ENCODE measurements around the gene CAPN2.

CAPN2 gene

GRCh38 chr1:223669003-223669795 lies 43.1 kb upstream of the CAPN2 start:
- no peak overlapping the region for H2BK5ac ChIP-seq (ENCODE audit: low read length)
- no peaks in the 10 kb centered on the region for H3K79me1 ChIP-seq (ENCODE audit: low read length)
- no peaks in the 10 kb centered on the region for H3K36me3 ChIP-seq (ENCODE audit: control insufficient read depth, insufficient read depth, low read length)
- no peaks in the 10 kb centered on the region for H3K79me2 ChIP-seq (ENCODE audit: control insufficient read depth, insufficient read depth, low read length)
- no peak overlapping the region for H3K4ac ChIP-seq (ENCODE audit: low read depth, low read length)
- no peaks in the 10 kb centered on the region for H3K27me3 ChIP-seq (ENCODE audit: insufficient read depth, low read length, poor library complexity)
- no peak overlapping the region for H3K9ac ChIP-seq (ENCODE audit: low read length)
- no peak overlapping the region for H3K18ac ChIP-seq (ENCODE audit: low read length)
- H3K4me2 ChIP-seq (ENCODE audit: low read length) = no peak overlapping the region
- H3K4me1 ChIP-seq (ENCODE audit: control insufficient read depth, low read depth, low read length) = no peaks in the 10 kb centered on the region
- H3K4me3 ChIP-seq (ENCODE audit: low read length) = no peak overlapping the region
- H3K56ac ChIP-seq (ENCODE audit: low read length) = no peak overlapping the region
- H2BK15ac ChIP-seq (replicated peaks; ENCODE audit: low read depth) = no peak overlapping the region
- no CpG with 5 or more reads among the region's 6 CpGs for whole genome bisulfite sequencing (ENCODE audit: extremely low coverage, insufficient coverage, low lambda C conversion rate)
- no peak overlapping the region for H4K5ac ChIP-seq (ENCODE audit: low read length)
- H2AK5ac ChIP-seq (ENCODE audit: low read length) = no peak overlapping the region
- no peak overlapping the region for H2BK120ac ChIP-seq (ENCODE audit: low read depth, low read length)
- no peak overlapping the region for H3K23ac ChIP-seq (ENCODE audit: low read length)
- H4K8ac ChIP-seq (ENCODE audit: low read depth, low read length) = no peak overlapping the region
- no peak overlapping the region for H3K27ac ChIP-seq (ENCODE audit: low read depth, low read length)
- DNase-seq = no peak

- Histone ChIP-seq H3K4me3 (ENCODE audit: low read length) (no peak overlapping the region), H3K4me2 (ENCODE audit: low read length) (no peak overlapping the region)
- no CpG with 5 or more reads among the region's 7 CpGs for WGBS (ENCODE audit: extremely low coverage, insufficient coverage, low lambda C conversion rate)
Observed at GRCh38 chr1:223670458-223671159, 41.7 kb upstream of the CAPN2 start.

GRCh38 chr1:223674119-223674890 lies 38.0 kb upstream of the CAPN2 start:
- no peak overlapping the region for H3K4me3 ChIP-seq (ENCODE audit: low read length)
- H3K36me3 ChIP-seq (ENCODE audit: control insufficient read depth, insufficient read depth, low read length) = no peaks in the 10 kb centered on the region
- H3K23ac ChIP-seq (ENCODE audit: low read length) = no peak overlapping the region
- no CpG with 5 or more reads among the region's 5 CpGs for WGBS (ENCODE audit: extremely low coverage, insufficient coverage, low lambda C conversion rate)
- H3K4ac ChIP-seq (ENCODE audit: low read depth, low read length) = no peak overlapping the region
- H4K5ac ChIP-seq (ENCODE audit: low read length) = no peak overlapping the region
- H2AK5ac ChIP-seq (ENCODE audit: low read length) = no peak overlapping the region
- no peaks in the 10 kb centered on the region for H3K79me2 ChIP-seq (ENCODE audit: control insufficient read depth, insufficient read depth, low read length)
- H2BK15ac ChIP-seq (replicated peaks; ENCODE audit: low read depth) = no peak overlapping the region
- H3K56ac ChIP-seq (ENCODE audit: low read length) = no peak overlapping the region
- no peaks in the 10 kb centered on the region for H3K27me3 ChIP-seq (ENCODE audit: insufficient read depth, low read length, poor library complexity)
- no peak overlapping the region for H4K8ac ChIP-seq (ENCODE audit: low read depth, low read length)
- no peak overlapping the region for H3K18ac ChIP-seq (ENCODE audit: low read length)
- no peaks in the 10 kb centered on the region for H3K4me1 ChIP-seq (ENCODE audit: control insufficient read depth, low read depth, low read length)
- no peak overlapping the region for H2BK5ac ChIP-seq (ENCODE audit: low read length)
- H3K27ac ChIP-seq (ENCODE audit: low read depth, low read length) = no peak overlapping the region
- H3K9ac ChIP-seq (ENCODE audit: low read length) = no peak overlapping the region
- no peak overlapping the region for H3K4me2 ChIP-seq (ENCODE audit: low read length)
- H2BK120ac ChIP-seq (ENCODE audit: low read depth, low read length) = no peak overlapping the region
- DNase-seq = no peak
- H3K79me1 ChIP-seq (ENCODE audit: low read length) = no peaks in the 10 kb centered on the region

More at GRCh38 chr1:223670458-223671159, 41.7 kb upstream of the CAPN2 start:
- DNase-seq = peak; percentile 89
- Histone ChIP-seq H4K5ac (ENCODE audit: low read length) (no peak overlapping the region), H3K79me1 (ENCODE audit: low read length) (no peaks in the 10 kb centered on the region), H2AK5ac (ENCODE audit: low read length) (no peak overlapping the region), H3K56ac (ENCODE audit: low read length) (peak overlapping the region; percentile 30), H3K4ac (ENCODE audit: low read depth, low read length) (no peak overlapping the region), H3K23ac (ENCODE audit: low read length) (no peak overlapping the region), H2BK15ac (replicated peaks; ENCODE audit: low read depth) (no peak overlapping the region), H3K27ac (ENCODE audit: low read depth, low read length) (no peak overlapping the region), H3K36me3 (ENCODE audit: control insufficient read depth, insufficient read depth, low read length) (no peaks in the 10 kb centered on the region), H4K8ac (ENCODE audit: low read depth, low read length) (no peak overlapping the region), H3K4me1 (ENCODE audit: control insufficient read depth, low read depth, low read length) (no peaks in the 10 kb centered on the region), H3K79me2 (ENCODE audit: control insufficient read depth, insufficient read depth, low read length) (no peaks in the 10 kb centered on the region), H2BK120ac (ENCODE audit: low read depth, low read length) (no peak overlapping the region), H3K27me3 (ENCODE audit: insufficient read depth, low read length, poor library complexity) (no peaks in the 10 kb centered on the region), H2BK5ac (ENCODE audit: low read length) (no peak overlapping the region), H3K18ac (ENCODE audit: low read length) (no peak overlapping the region), H3K9ac (ENCODE audit: low read length) (no peak overlapping the region)

GRCh38 chr1:223678841-223679240 lies 33.5 kb upstream of the CAPN2 start:
- Histone ChIP-seq H4K5ac (ENCODE audit: low read length) (no peak overlapping the region), H2BK120ac (ENCODE audit: low read depth, low read length) (no peak overlapping the region), H3K79me2 (ENCODE audit: control insufficient read depth, insufficient read depth, low read length) (no peaks in the 10 kb centered on the region), H3K36me3 (ENCODE audit: control insufficient read depth, insufficient read depth, low read length) (no peaks in the 10 kb centered on the region), H3K4ac (ENCODE audit: low read depth, low read length) (no peak overlapping the region), H2BK5ac (ENCODE audit: low read length) (no peak overlapping the region), H3K56ac (ENCODE audit: low read length) (no peak overlapping the region), H3K4me1 (ENCODE audit: control insufficient read depth, low read depth, low read length) (no peaks in the 10 kb centered on the region), H3K27ac (ENCODE audit: low read depth, low read length) (no peak overlapping the region), H3K4me2 (ENCODE audit: low read length) (no peak overlapping the region), H3K27me3 (ENCODE audit: insufficient read depth, low read length, poor library complexity) (no peaks in the 10 kb centered on the region), H3K23ac (ENCODE audit: low read length) (no peak overlapping the region), H4K8ac (ENCODE audit: low read depth, low read length) (no peak overlapping the region), H2BK15ac (replicated peaks; ENCODE audit: low read depth) (no peak overlapping the region), H3K9ac (ENCODE audit: low read length) (no peak overlapping the region), H3K18ac (ENCODE audit: low read length) (no peak overlapping the region), H3K4me3 (ENCODE audit: low read length) (no peak overlapping the region), H2AK5ac (ENCODE audit: low read length) (no peak overlapping the region), H3K79me1 (ENCODE audit: low read length) (no peaks in the 10 kb centered on the region)
- WGBS (ENCODE audit: extremely low coverage, insufficient coverage, low lambda C conversion rate) = no CpG with 5 or more reads among the region's 6 CpGs
- no peak for DNase-seq

- Histone ChIP-seq H3K27me3 (ENCODE audit: insufficient read depth, low read length, poor library complexity) (no peaks in the 10 kb centered on the region), H2BK120ac (ENCODE audit: low read depth, low read length) (no peak overlapping the region), H2BK15ac (replicated peaks; ENCODE audit: low read depth) (no peak overlapping the region), H3K18ac (ENCODE audit: low read length) (no peak overlapping the region), H2AK5ac (ENCODE audit: low read length) (no peak overlapping the region), H4K5ac (ENCODE audit: low read length) (no peak overlapping the region), H3K79me1 (ENCODE audit: low read length) (no peaks in the 10 kb centered on the region), H3K4me3 (ENCODE audit: low read length) (no peak overlapping the region), H3K23ac (ENCODE audit: low read length) (no peak overlapping the region), H3K4me1 (ENCODE audit: control insufficient read depth, low read depth, low read length) (no peaks in the 10 kb centered on the region), H3K79me2 (ENCODE audit: control insufficient read depth, insufficient read depth, low read length) (no peaks in the 10 kb centered on the region), H3K56ac (ENCODE audit: low read length) (no peak overlapping the region), H3K4ac (ENCODE audit: low read depth, low read length) (no peak overlapping the region), H3K9ac (ENCODE audit: low read length) (no peak overlapping the region), H4K8ac (ENCODE audit: low read depth, low read length) (no peak overlapping the region), H2BK5ac (ENCODE audit: low read length) (no peak overlapping the region), H3K36me3 (ENCODE audit: control insufficient read depth, insufficient read depth, low read length) (no peaks in the 10 kb centered on the region), H3K4me2 (ENCODE audit: low read length) (no peak overlapping the region), H3K27ac (ENCODE audit: low read depth, low read length) (no peak overlapping the region)
- no CpG with 5 or more reads among the region's 2 CpGs for WGBS (ENCODE audit: extremely low coverage, insufficient coverage, low lambda C conversion rate)
- DNase-seq = no peak
Observed at GRCh38 chr1:223680188-223680587, 32.2 kb upstream of the CAPN2 start.
